Vagina (tissue), 2 donors: ENCODE measurements around the gene NMU.

Experiments used
- POLR2A ChIP-seq, 2 donors: fragments of 450-650 bp; IDR thresholded peaks; one replicate each; pipeline ENCODE4 v1.6.1; 2017; ENCODE audit warnings: antibody characterized with exemption in 2 of 2, mild to moderate bottlenecking in 2 of 2, moderate library complexity in 2 of 2
- POLR2AphosphoS5 ChIP-seq, 2 donors: sonication (generic); formaldehyde crosslinking; IDR thresholded peaks; one replicate each; pipeline ENCODE4 v1.9.0; 2017; ENCODE audit warnings: antibody characterized with exemption in 2 of 2, mild to moderate bottlenecking in 2 of 2, low read depth in 1 of 2; ENCODE audit not compliant: insufficient read depth in 1 of 2
- TF ChIP-seq, protein P1 (sequence below), 3 experiments: fragments of 450-650 bp in 2 of 3; fragments of 200-600 bp in 1 of 3; sonication (generic) in 1 of 3; IDR thresholded peaks; one replicate each; pipeline ENCODE4 v1.5.1; 2017 to 2019; ENCODE audit warnings: antibody characterized with exemption in 3 of 3, mild to moderate bottlenecking in 2 of 3, moderate library complexity in 2 of 3

DNA sequence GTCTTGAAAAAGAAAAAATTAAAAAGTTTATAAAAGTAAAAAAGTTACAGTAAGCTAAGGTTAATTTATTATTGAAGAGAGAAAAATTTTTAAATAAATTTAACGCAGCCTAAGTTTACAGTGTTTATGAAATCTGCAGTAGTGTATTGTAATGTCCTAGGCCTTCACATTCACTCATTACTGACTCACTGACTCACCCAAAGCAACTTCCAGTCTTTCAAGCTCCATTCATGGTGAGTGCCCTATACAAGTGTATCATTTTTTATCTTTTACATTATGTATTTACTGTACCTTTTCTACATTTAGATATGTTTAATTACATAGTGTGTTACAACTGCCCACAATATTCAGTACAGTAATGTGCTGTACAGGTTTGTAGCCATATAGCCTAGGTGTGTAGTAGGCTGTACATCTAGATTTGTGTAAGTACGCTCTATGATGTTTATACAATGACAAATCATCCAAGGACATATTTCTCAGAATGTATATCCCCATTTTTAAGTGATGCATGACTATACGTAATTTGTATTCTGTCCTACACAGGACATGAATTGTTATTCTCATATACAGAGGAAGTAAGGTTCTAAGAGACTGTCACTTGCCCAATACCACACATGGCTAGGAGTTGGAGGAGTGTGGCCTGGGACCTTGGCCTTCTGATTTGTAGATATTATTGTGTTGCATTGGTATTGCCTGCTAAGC, 24.6 kb downstream of the NMU start:
- TF ChIP-seq POLR2AphosphoS5 (IDR thresholded peaks at IDR 0.05; ENCODE audit: insufficient read depth in 1 of 2, low read depth in 1 of 2): peak in 1 of 2 donors; percentile 16
- TF ChIP-seq, protein P1, sequence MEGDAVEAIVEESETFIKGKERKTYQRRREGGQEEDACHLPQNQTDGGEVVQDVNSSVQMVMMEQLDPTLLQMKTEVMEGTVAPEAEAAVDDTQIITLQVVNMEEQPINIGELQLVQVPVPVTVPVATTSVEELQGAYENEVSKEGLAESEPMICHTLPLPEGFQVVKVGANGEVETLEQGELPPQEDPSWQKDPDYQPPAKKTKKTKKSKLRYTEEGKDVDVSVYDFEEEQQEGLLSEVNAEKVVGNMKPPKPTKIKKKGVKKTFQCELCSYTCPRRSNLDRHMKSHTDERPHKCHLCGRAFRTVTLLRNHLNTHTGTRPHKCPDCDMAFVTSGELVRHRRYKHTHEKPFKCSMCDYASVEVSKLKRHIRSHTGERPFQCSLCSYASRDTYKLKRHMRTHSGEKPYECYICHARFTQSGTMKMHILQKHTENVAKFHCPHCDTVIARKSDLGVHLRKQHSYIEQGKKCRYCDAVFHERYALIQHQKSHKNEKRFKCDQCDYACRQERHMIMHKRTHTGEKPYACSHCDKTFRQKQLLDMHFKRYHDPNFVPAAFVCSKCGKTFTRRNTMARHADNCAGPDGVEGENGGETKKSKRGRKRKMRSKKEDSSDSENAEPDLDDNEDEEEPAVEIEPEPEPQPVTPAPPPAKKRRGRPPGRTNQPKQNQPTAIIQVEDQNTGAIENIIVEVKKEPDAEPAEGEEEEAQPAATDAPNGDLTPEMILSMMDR (IDR thresholded peaks at IDR 0.05): no peak
- TF ChIP-seq POLR2A (IDR thresholded peaks at IDR 0.05): no peak
